Hematopoietic multipotent progenitor cell treated with erythropoietin and hydrocortisone succinate and interleukin-3 and kit ligand, for 6 days (in vitro differentiated cells): Measurements from ENCODE around the gene SBSN.
"Not testable (repeated sequence)": the region's sequence is repeated elsewhere in the genome, so short reads cannot be mapped to it uniquely, and the experiment has no call there.

Source experiments
- DNase-seq: peaks from one replicate; pipeline ENCODE4 v3.0.0-alpha.2; 2015

SBSN gene

DNA sequence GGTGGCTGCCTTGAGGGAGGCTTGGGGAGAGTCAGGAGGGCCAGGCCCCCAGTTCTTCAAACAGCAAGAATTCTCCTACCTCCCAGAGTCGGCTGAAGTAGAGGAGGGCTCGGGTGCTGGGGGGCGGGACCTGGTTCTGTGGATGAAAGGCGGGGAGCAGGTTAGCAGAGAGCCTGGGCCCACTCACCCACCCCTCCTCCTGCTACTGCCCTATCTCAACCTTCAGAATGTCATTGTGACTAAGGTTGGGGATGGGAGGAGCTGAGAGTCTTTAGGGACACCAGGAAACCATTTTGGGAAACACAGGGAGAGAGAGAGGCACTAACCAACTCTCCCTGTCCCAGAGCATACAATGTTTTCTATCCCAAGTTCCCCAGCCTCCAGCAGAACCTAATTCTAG is 25.4 kb downstream of the SBSN start:
- no peak for DNase-seq

GRCh38 chr19:35501684-35502083 is 26.4 kb downstream of the SBSN start:
- DNase-seq: no peak

DNA sequence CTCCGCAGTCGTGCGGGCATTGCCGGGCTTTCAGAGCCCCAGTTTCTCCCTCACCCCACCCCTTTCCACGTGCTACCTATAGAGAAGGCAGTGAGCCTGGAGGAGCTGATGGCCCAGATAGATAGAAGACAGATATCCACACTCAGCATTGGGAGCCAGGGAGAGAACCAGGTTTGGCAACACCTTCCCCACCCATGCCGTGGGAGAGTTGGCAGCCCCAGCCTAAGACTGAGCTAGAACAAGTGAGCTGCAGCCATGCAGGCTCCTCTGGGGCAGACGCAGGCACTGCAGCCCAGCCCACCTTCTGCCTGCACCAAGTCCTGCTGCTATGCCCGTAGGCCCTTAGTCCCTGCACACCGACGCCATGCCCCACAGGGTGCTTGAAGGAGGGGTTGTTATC is 27.5 kb downstream of the SBSN start:
- DNase-seq: no peak

GRCh38 chr19:35498984-35499527 is 29.1 kb downstream of the SBSN start:
- DNase-seq: peak; percentile 16

- no peak for DNase-seq
These were observed 29.9 kb downstream of the SBSN start for GRCh38 chr19:35498220-35498619.

DNA sequence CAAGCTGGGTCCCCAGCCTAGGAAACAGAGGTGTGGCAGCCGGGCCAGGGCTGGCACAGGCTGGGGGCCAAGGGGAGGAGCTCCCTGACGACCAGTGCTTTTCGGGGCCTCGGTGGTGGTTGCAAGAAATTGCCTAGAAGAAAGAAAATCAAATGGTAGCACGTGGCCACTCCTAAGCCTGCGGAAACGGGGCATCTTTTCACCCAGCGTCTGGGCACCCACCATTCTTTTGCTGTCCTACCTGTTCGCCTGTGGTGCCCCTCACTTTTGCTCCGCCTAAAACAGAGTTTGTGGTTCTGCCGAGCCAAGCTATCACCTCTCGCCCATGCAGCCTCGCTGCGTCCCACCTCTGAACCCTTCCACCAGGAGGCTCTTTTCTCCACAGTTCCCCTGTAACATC is 30.7 kb downstream of the SBSN start:
- no peak for DNase-seq

- peak; percentile 77 for DNase-seq
These were observed 32.7 kb downstream of the SBSN start for GRCh38 chr19:35495107-35496064.

GRCh38 chr19:35493971-35494370 is 34.1 kb downstream of the SBSN start:
- DNase-seq: no peak

GRCh38 chr19:35491836-35492360 is 36.2 kb downstream of the SBSN start:
- DNase-seq: no peak

DNA sequence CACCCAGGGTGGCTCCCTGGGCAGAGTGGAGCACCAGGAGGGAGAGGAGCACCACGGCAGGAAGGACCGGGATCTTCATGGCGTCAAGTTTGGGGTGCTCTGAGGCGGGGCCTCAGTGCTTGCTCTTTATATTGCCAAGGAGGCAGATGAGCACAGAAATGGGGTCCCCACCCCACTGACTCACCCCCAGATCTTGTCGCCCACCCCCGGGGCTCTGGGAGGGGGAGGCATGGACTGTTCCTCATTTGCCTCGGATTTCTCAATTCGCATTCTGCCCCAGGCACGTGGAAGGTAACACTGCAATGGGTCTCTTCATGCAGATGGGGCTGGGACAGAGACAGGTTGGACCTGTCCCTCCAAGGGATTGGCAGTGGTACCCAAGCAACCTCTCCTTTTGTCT is 37.7 kb downstream of the SBSN start, which contains the start of gene KRTDAP:
TSS of gene KRTDAP (minus strand) at position 101 of the 400 bp plus-strand sequence. CDS start at position 79, 22 bp downstream.
- DNase-seq: no peak

DNA sequence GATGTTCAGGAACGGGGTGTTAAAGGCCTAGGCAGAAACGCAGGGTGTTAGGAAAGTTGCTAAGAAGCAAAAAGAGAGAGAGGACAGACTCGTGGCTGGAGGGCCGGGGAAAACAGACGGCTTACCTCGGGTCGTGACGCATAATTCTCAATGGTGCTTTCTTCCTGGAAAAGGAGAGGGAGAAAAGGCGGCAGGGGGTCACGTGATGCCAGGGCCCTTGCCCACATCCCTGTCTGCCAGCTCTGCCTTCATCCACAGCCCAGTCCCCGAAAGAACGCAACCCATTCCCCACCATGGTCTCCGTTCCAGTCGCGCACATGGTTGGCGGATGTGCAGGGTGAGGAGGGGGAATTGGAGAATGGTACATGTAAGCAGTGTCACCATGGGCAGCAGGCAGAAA is 39.4 kb downstream of the SBSN start:
- DNase-seq: no peak

GRCh38 chr19:35487656-35488182 is 40.4 kb downstream of the SBSN start:
- DNase-seq: no peak

- no peak for DNase-seq
These were observed 41.8 kb downstream of the SBSN start for GRCh38 chr19:35486268-35486708.

DNA sequence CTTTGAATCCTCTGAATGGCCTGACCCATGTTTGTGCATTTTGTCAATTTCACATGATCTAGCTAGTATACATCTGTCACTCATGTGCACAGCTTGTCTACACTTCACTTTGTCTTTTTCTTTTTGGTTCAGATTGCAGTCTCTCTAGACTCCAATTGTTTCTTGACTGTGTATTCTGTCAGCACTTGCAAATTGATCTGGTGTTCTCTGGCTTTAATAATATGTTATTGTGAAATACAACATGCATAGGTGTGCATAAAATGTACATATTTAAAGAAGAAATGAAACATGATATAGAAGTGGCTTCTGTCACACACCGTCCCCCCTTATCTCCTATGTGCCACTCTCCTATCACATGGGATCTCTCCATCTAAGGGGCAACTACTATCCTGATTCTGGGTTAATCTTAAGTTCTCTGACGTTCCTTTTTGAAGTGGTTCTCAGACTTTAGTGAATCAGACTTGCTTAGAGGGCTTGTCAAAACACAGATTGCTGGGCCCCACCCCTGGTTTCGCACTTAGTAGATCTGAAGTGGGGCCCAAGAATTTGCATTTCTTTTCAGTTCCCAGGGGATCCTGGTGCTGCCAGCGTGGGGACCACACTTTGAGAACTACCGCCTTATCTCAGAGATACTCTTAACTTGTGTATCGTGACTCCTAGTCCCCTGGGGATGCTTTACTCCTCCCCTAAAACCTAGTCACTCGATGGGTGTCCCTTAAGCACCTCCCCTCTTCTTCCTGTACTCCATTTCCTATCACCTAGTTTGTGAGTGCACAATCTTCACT is 43.7 kb downstream of the SBSN start:
- no peak for DNase-seq

- no peak for DNase-seq
These were observed 45.0 kb downstream of the SBSN start for GRCh38 chr19:35483089-35483488.

DNA sequence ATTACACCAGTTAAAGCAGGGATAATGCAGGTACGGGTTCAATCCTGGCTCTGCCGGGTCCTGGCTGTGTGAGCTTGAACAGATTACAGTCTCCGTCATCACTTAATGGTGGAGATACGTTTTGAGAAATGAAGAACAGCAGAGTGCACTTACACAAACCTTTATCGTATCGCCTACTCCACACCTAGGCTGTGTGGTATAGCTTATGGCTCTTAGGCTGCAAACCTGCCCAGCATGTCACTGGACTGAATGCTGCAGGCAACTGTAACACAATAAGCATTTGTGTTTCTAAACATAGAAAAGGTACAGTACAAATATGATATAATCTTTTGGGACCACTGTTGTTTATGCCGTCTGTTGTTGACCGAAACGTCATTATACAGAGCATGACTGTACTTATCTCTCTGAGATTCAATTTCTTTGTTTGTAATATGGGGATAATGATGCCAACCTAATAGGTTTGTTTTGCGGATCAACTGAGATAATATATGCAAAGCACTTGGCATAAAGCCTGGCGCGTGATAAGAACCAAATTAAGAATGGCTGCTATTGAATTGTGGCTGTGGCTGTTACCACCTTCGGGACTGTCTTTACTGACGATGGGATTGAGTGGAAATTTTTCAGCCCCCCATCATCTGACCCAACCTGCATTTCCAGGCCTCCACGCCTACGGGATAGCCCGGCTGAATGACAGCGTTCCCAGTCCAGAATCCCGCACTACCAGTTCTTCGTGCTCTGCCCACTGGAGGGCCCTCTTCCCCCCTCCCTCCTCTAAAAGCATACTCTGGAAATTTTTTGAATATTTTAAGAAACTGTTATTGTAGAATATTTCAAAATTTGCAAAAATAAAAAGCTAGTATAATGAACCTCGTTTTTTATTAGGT is 49.1 kb downstream of the SBSN start:
- DNase-seq: no peak

DNA sequence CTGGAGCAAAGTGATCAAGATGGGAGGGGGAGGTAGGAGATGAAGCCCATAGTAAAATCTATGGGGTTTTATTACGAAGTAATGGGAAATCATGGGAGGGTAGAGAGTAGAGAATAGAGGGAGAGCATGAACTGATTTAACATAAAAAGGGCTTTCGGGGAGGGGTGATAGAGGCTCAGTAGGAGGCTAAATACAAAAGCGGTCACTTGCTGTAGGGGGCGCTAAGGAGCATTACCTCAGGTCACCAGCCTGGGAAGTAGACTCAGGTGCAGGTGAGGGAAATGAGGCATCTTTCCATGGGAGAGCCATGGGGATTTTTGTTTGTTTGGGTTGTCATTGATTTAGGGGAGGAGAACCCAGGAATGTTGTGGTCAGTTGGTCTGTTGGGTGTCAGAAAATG is 52.0 kb downstream of the SBSN start:
- peak; percentile 25 for DNase-seq

DNA sequence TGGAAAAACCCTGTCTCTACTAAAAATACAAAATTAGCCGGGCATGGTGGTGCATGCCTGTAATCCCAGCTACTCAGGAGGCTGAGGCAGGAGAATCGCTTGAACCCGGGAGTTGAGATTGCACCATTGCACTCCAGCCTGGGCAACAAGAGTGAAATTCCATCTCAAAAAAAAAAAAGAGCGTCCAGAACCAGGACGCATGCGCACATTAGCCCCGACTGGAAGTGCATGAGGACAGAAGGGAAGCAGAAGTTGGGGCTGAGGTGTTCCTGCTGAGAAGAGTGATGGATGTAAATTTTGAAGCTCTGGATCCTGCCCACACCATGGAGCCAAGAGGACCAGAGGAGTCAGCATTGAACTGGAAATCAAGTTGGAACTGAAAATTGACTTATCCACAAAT is 53.5 kb downstream of the SBSN start:
- not testable (repeated sequence) for DNase-seq

DNA sequence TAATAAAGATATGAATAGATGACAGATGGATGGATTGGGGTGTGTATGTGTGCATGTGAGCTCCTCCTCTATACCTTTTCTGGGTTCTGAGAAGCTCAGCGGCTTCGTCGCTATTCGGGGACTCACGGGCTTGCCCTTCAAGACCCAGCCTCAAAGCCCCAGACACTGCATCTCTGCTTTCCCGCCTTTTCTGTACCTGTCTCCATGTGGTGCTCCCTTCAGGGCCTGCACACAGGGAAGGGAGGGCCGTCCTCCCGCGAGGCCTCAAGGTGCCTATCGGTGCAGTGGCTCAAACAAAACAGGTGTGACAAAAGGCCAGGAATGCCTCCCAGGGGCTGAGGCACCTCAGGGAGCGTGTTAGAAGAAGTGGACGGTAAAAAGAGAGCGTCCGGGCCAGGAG is 54.0 kb downstream of the SBSN start:
- no peak for DNase-seq
